ENCODE measurements around the gene SOCS3.
"Not testable (repeated sequence)": the region's sequence is repeated elsewhere in the genome, so short reads cannot be mapped to it uniquely, and the experiment has no call there.

Gene SOCS3

GRCh38 chr17:78347453-78347852, 12.4 kb downstream of the SOCS3 start:
- no peak for DNase-seq

- DNase-seq, result no peak
Measured at GRCh38 chr17:78346605-78347250, 13.1 kb downstream of the SOCS3 start.

- no peak for DNase-seq
Measured at GRCh38 chr17:78345791-78346494, 13.9 kb downstream of the SOCS3 start.

GRCh38 chr17:78345172-78345571, 14.7 kb downstream of the SOCS3 start:
- DNase-seq, result no peak

GRCh38 chr17:78344666-78345065, 15.2 kb downstream of the SOCS3 start:
- no peak for DNase-seq

- no peak for DNase-seq
Measured at GRCh38 chr17:78343543-78344201, 16.2 kb downstream of the SOCS3 start.

- peak; percentile 94 for DNase-seq
Measured at GRCh38 chr17:78343187-78343542, 16.7 kb downstream of the SOCS3 start.

GRCh38 chr17:78342449-78343186, 17.3 kb downstream of the SOCS3 start:
- peak; percentile 92 for DNase-seq

DNA sequence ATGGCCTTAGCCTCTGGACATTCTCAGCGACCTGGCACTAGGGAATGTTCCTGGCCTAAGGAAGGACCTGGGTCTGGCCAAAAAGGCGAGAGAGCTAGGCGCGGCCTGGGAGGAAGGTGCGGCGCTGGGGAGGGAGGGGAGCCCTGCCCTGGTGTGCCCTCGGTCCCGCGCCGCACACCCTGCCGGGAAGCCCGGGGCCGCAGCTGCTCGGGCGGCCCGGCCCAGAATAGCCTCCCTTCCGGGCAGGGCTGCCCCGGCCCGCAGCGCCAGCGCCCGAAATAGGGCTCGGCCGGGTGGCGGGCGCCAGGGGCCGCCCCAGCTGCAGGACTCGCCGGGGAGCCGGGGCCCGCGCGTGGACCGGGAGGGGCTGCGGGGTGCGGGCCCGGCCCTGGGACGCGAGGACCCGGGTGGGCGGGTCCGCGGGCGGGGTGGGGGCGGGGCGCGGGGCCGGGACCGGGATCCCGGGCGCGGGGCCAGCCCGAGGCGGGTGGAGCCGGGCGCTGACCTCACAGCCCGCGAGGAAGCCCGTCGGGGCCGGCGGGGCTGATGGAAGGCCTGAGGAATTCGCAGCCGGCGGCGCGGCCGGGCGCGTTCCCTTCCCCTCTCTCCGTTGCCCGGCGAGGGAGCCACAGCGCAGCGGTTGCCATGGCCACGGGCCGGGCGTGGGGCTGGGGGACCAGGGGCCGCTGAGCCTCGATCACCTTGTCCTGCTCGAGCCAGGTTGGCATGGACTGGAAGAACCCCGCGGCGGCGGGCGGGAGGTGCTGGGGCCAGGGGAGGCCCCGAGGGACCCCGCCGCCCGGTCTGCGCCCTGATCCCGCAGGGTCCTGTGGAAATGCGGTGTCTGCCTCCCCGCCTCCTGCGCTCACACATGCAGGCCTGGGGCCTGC, 18.1 kb downstream of the SOCS3 start:
- peak; percentile 90 for DNase-seq

GRCh38 chr17:78340183-78340955, 19.5 kb downstream of the SOCS3 start:
- DNase-seq, result no peak

DNA sequence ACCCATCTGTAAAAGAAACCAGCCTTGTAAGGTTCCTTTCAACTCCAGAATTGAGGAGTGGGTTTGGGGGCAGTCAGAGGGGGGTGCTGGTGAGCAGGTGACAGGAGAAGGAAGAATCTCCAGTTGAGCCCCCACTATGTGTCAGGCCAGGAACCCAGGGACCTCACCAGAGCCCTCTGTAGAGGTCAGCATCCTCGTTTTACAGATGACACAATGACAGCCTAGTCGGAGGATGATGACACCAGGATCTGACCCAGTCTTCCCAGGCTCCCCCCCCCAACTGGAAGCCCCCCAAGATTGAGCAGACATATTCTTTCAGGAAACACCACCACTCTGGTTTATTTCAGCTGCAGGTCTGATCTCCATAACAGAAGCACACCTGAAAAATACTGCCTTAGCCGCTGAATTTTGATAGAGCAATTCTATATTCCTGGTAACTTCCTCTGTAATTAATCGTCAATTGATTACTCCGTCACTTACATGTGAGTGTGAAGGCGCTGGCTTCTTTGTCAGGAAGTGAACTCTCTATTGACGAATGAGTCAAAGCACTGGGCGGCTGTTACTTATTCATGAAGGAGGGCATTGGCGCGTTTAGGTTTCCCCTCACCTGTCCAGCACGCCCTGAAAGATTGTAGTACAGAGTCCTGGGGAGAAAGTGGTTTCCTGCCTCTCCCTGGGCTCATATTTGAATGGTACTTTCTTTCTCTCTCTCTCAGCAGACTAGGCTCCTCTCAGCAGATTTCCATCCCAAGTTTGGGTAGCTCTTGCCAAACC, 21.2 kb downstream of the SOCS3 start:
- DNase-seq, result no peak

DNA sequence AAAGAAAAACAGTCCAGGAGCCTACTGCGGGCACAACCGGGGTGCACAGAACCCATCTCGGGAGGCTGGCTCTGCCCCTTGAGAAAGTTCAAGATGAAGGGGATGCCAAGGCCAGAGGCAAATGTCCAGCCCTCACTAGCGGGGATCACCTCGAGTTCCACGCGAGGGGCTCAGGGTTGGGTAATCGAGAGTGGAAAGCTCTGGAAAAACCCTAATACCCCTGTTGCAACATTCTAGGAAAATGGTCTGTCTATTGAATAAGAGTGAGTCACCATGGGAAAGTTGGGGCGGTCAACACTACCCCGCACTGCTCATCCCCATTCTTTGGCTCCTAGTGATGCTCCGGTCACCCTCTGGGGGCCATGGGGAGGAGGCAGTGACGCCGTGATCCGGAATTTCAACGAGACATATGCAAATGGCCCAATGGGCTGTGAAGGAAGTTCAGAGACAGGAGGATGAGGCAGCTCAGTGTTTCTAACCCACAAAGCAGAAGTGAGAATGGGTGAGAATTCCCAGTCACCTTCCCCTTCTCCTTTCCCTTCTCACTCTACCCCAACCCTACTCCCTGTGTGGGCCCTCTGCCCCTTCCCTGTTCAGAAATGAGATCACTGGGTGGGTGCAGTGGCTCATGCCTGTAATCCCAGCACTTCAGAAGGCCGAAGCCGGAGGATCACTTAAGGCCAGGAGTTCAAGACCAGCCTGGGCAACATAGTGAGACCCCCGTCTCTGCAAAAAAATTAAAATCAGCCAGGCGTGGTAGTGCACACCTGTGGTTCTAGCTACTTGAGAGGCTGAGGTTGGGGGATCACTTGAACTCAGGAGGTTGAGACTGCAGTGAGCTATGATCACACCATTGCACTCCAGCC, 22.4 kb downstream of the SOCS3 start:
- DNase-seq, result no peak

GRCh38 chr17:78335209-78335608, 24.7 kb downstream of the SOCS3 start:
- no peak for DNase-seq

DNA sequence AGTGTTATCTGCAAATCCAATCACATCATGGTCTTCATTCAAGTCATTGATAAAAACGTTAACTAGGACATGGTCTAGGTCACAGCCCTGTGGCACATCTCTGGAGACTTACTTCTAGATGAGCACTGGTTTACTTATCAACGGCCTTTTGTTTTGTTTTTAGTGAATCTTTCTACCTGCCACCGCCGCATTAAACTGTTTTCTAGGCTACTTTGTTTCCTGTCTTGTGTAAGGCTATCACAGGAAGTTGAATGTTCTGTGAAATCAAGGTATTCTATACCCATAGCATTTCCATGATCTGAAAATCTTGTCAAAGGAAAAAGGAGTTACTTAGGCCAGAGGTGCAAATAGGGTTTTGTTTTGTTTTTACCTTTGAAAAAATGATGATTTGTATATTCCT, 26.9 kb downstream of the SOCS3 start:
- DNase-seq, result no peak

GRCh38 chr17:78331355-78331754, 28.5 kb downstream of the SOCS3 start:
- not testable (repeated sequence) for DNase-seq

GRCh38 chr17:78330570-78331224, 29.2 kb downstream of the SOCS3 start:
- DNase-seq, result no peak

DNA sequence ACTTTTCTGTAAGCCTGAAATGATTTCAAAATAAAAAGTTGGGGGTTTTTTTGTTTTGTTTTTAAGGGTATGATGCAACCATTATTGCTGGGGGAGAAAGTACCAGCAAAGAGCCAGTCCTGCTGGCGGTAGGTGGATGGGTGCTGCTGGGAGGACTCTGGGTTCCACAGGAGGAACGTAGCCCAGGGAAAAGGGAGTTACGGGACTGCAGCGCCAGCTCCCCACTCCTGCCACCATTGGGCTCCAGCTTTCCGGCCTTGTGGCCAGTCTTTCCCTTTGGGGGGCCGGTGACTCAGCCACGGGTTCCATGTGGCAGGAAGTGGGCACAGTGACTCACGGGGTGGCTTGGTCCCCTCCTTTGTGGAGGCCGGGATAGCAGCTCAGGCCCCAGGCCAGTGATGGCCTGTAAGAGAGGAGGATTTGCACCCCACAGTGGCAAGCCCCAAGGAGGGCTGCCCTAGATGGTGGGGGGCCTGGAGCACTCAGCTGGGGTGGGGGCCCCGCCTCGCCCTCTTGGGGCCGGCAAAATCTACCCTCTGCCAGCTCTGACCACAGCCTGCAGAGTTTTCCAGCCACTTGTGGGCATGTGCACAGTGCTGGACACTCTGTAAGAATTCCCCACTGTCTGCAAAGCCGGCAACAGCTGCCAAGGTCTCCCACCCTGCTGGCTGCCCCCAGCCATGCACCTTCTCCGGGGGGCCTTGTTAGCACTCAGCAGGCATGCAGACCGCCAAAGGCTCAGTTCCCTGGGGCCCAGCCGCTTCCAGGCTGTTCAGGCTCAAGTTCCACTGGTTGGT, 30.4 kb downstream of the SOCS3 start:
- DNase-seq, result peak; percentile 72

DNA sequence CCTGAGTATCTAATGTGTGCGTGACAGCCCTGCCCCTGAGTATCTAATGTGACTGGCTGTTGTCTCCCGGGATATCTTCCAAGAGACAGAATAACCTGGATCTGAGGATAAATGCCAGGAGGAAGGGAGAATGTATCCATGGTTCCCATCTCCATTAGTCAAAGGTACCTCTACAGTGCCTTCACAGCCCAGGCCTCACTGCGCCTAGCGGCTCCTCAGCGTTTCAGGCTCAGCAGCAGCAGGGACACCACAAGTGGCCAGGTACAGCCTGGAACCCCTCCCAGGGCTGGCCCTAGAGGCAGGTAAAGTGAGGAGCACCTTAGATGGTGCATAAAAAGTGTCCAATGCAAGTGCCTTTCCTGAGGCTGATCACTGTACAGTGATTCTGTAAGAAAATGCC, 32.0 kb downstream of the SOCS3 start:
- no peak for DNase-seq
